A549 (cell line): ENCODE results near the gene EDN2. TPM values are rescaled to one million over a fixed set of nuclear protein-coding genes. Genes with fewer than 3 reads are reported as not detected.

Source experiments
- ATAC-seq, 2 experiments: fragments of 200-7000 bp in 1 of 2; fragments of >200 bp in 1 of 2; cut with Nextera tagmentation in 1 of 2; cut with Tn5 transposase in 1 of 2; 3 replicates each; pipeline versions ENCODE4 v1.8.0 to v1.9.1; 2018 to 2020; ENCODE audit warnings: mild to moderate bottlenecking in 1 of 2, moderate library complexity in 1 of 2
- CTCF ChIA-PET: fragments of 300-600 bp; sonication (Branson Sonifier 250); formaldehyde crosslinking; extraction: SDS; loops from one replicate; lab custom pipeline; 2021; ENCODE audit warnings: antibody characterized with exemption, inconsistent platforms; lab: Yijun Ruan, JAX
- POLR2A ChIA-PET: fragments of 350-600 bp; formaldehyde crosslinking; extraction: SDS; loops from one replicate; lab custom pipeline; 2021; ENCODE audit warnings: antibody characterized with exemption, inconsistent platforms; lab: Yijun Ruan, JAX
- DNase-seq, 2 experiments: peaks; one replicate each; pipeline versions ENCODE4 v3.0.0 to v3.0.0-alpha.2; 2011 to 2016; ENCODE audit warnings: low read depth in 1 of 2, low spot score in 1 of 2
- FAIRE-seq: peaks from 2 replicates; lab custom pipeline; 2011; peaks lifted over from hg19 to GRCh38; lab: Jason Lieb, UNC
- H3K27ac ChIP-seq, 2 experiments: fragments of >200 bp; sonication (Bioruptor Twin); formaldehyde crosslinking; 3 replicates each; pipeline ENCODE4 v1.5.1; 2016 to 2017
- H3K4me1 ChIP-seq: fragments of >200 bp; sonication (Bioruptor Twin); formaldehyde crosslinking; 3 replicates; pipeline ENCODE4 v1.6.1; 2016
- H3K4me2 ChIP-seq: fragments of >200 bp; sonication (Bioruptor Twin); formaldehyde crosslinking; 3 replicates; pipeline ENCODE4 v1.6.1; 2016
- H3K4me3 ChIP-seq: fragments of >200 bp; sonication (Bioruptor Twin); formaldehyde crosslinking; 3 replicates; pipeline ENCODE4 v1.5.1; 2016
- H3K9me3 ChIP-seq: fragments of >200 bp; sonication (Bioruptor Twin); formaldehyde crosslinking; 3 replicates; pipeline ENCODE4 v1.6.1; 2016
- CHD2 ChIP-seq: fragments of 150-350 bp; IDR thresholded peaks from 2 replicates; pipeline ENCODE4 v1.6.1; 2014; ENCODE audit warnings: low read length; ENCODE audit not compliant: partially characterized antibody
- CHD4 ChIP-seq: fragments of 200-600 bp; sonication (generic); IDR thresholded peaks from 2 replicates; pipeline ENCODE4 v1.6.1; 2016; ENCODE audit warnings: antibody characterized with exemption, mild to moderate bottlenecking, borderline replicate concordance
- EHMT2 ChIP-seq: fragments of 200-600 bp; sonication (generic); IDR thresholded peaks from 2 replicates; pipeline ENCODE4 v1.6.1; 2016; ENCODE audit warnings: antibody characterized with exemption, low read depth, mild to moderate bottlenecking, moderate library complexity
- ELK1 ChIP-seq: fragments of 150-350 bp; IDR thresholded peaks from 2 replicates; pipeline ENCODE4 v1.6.1; 2014; ENCODE audit warnings: low read depth, mild to moderate bottlenecking, low read length
- FOSL2 ChIP-seq, 2 experiments: fragments of 450-650 bp in 1 of 2; fragments of >200 bp in 1 of 2; sonication (Bioruptor Twin) in 1 of 2; formaldehyde crosslinking; IDR thresholded peaks; 2 replicates each; pipeline versions ENCODE4 v1.5.0 to v1.6.1; 2016 to 2020; ENCODE audit warnings: mild to moderate bottlenecking in 1 of 2, moderate library complexity in 1 of 2
- HDAC2 ChIP-seq: fragments of 200-600 bp; sonication (generic); IDR thresholded peaks from 2 replicates; pipeline ENCODE4 v1.6.1; 2016
- HEYL ChIP-seq: fragments of 250-450 bp; sonication (Bioruptor Pico); IDR thresholded peaks from 2 replicates; pipeline ENCODE4 v1.8.0; 2021; ENCODE audit warnings: mild to moderate bottlenecking, moderate library complexity
- HOXB13 ChIP-seq: fragments of 250-450 bp; sonication (Bioruptor Pico); IDR thresholded peaks from 2 replicates; pipeline ENCODE4 v1.5.0; 2020; ENCODE audit warnings: low read depth, mild to moderate bottlenecking, moderate library complexity
- HOXB5 ChIP-seq: fragments of 250-450 bp; sonication (Bioruptor Pico); IDR thresholded peaks from 2 replicates; pipeline ENCODE4 v1.5.0; 2020; ENCODE audit warnings: mild to moderate bottlenecking, moderate library complexity
- JUN ChIP-seq, 2 experiments: fragments of >200 bp; sonication (Bioruptor Twin); formaldehyde crosslinking; IDR thresholded peaks; 2 replicates in 1 of 2; 3 replicates in 1 of 2; pipeline ENCODE4 v1.6.1; 2016 to 2017
- KDM1A ChIP-seq: fragments of 200-600 bp; sonication (generic); IDR thresholded peaks from 2 replicates; pipeline ENCODE4 v1.6.1; 2016; ENCODE audit warnings: low read depth, mild to moderate bottlenecking
- KDM5A ChIP-seq: fragments of 200-600 bp; sonication (generic); IDR thresholded peaks from 2 replicates; pipeline ENCODE4 v1.6.1; 2016; ENCODE audit warnings: antibody characterized with exemption, mild to moderate bottlenecking
- MYC ChIP-seq: IDR thresholded peaks from 2 replicates; pipeline ENCODE4 v1.6.1; 2012; ENCODE audit warnings: mild to moderate bottlenecking, inconsistent platforms, low read length, improper control_type of control experiment, borderline replicate concordance
- NPAS2 ChIP-seq: fragments of 250-450 bp; sonication (Bioruptor Pico); IDR thresholded peaks from 2 replicates; pipeline ENCODE4 v1.8.0; 2022; ENCODE audit warnings: mild to moderate bottlenecking, moderate library complexity, borderline replicate concordance
- POLR2A ChIP-seq: IDR thresholded peaks from 2 replicates; pipeline ENCODE4 v1.6.1; 2012; ENCODE audit warnings: mild to moderate bottlenecking, low read length
- SMC3 ChIP-seq: fragments of >200 bp; sonication (Bioruptor Twin); formaldehyde crosslinking; IDR thresholded peaks from 3 replicates; pipeline ENCODE4 v1.6.1; 2018; ENCODE audit warnings: inconsistent platforms
- SREBF2 ChIP-seq: fragments of 450-650 bp; IDR thresholded peaks from 2 replicates; pipeline ENCODE4 v1.6.1; 2014; ENCODE audit warnings: mild to moderate bottlenecking, moderate library complexity
- TFCP2L1 ChIP-seq: fragments of 250-450 bp; sonication (Bioruptor Pico); IDR thresholded peaks from 2 replicates; pipeline ENCODE4 v1.5.0; 2021; ENCODE audit warnings: mild to moderate bottlenecking
- TP53 ChIP-seq: fragments of 250-450 bp; sonication (Bioruptor Pico); IDR thresholded peaks from 2 replicates; pipeline ENCODE4 v1.5.0; 2021; ENCODE audit warnings: mild to moderate bottlenecking, moderate library complexity
- ZFP36 ChIP-seq: fragments of 450-650 bp; IDR thresholded peaks from 2 replicates; pipeline ENCODE4 v1.6.1; 2014; ENCODE audit warnings: borderline replicate concordance; ENCODE audit not compliant: partially characterized antibody
- ZNF302 ChIP-seq: fragments of 250-450 bp; sonication (Bioruptor Pico); IDR thresholded peaks from 2 replicates; pipeline ENCODE4 v1.9.0; 2021; ENCODE audit warnings: inconsistent platforms, mild to moderate bottlenecking, moderate library complexity
- WGBS: methylation state at CpG from one replicate; pipeline ENCODE4 v1.1.6; 2017; ENCODE audit errors: missing lambda C conversion rate; 5-methylcytosine and 5-hydroxymethylcytosine counted together
- polyA plus RNA-seq, 4 experiments: library from polyadenylated mRNA; depleted of rRNA in 3 of 4; stranded (reverse); fragments of >200 nt; fragmentation: RNase III in 1 of 4; extraction: RNeasy Plus Mini Kit Qiagen cat#74134 plus additional on column Dnase treatment in 1 of 4; gene quantifications; 2 replicates in 3 of 4; 3 replicates in 1 of 4; pipeline ENCODE4 v1.2.3, GENCODE V29; 2011 to 2017
- TF ChIP-seq, protein P1 (sequence below): IDR thresholded peaks from 2 replicates; pipeline ENCODE4 v1.6.1; 2012
- TF ChIP-seq, protein P2 (sequence below): fragments of 250-450 bp; sonication (Bioruptor Pico); IDR thresholded peaks from 2 replicates; pipeline ENCODE4 v1.5.0; 2020; ENCODE audit warnings: low read depth, mild to moderate bottlenecking, moderate library complexity

The EDN2 gene
- polyA plus RNA-seq, 2 of the 4 experiments (the other 2 are of a cell fraction): 1.2 to 3.2 TPM

- no peaks in the 10 kb centered on the region for H3K9me3 ChIP-seq
- DNase-seq (no peak), FAIRE-seq (no peak), ATAC-seq (peak in 1 of 2 experiments; percentile 52; a peak in 1 of 6 replicates)
- TF ChIP-seq, protein P1, sequence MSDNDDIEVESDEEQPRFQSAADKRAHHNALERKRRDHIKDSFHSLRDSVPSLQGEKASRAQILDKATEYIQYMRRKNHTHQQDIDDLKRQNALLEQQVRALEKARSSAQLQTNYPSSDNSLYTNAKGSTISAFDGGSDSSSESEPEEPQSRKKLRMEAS: no peak
- TF ChIP-seq KDM5A (no peak), TP53 (CRISPR knock-in tag) (no peak), POLR2A (no peak), HOXB5 (CRISPR knock-in tag) (no peak), HEYL (no peak), ZNF302 (CRISPR knock-in tag) (no peak), MYC (no peak), TFCP2L1 (CRISPR knock-in tag) (no peak), ELK1 (no peak), CHD4 (no peak), KDM1A (no peak), JUN (IDR thresholded peaks at IDR 0.05) (no peak), HOXB13 (CRISPR knock-in tag) (no peak), EHMT2 (no peak)
- TF ChIP-seq, protein P2, sequence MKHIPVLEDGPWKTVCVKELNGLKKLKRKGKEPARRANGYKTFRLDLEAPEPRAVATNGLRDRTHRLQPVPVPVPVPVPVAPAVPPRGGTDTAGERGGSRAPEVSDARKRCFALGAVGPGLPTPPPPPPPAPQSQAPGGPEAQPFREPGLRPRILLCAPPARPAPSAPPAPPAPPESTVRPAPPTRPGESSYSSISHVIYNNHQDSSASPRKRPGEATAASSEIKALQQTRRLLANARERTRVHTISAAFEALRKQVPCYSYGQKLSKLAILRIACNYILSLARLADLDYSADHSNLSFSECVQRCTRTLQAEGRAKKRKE: no peak
- POLR2A ChIA-PET: no interaction called here
- no peak overlapping the region for H3K4me3 ChIP-seq
- H3K27ac ChIP-seq: no peak overlapping the region
- CTCF ChIA-PET: interaction anchor here (0.8 to 0.9 kb wide), 2 partner anchors 45 to 586 kb away, joined by 3 read pairs; no protein-coding TSS in a partner anchor
- no peak overlapping the region for H3K4me2 ChIP-seq
- 86% methylated on average over 2 of the region's 2 CpGs for WGBS
- no peaks in the 10 kb centered on the region for H3K4me1 ChIP-seq
Measured at GRCh38 chr1:41462680-41463004, 21.8 kb downstream of the EDN2 start.

DNA sequence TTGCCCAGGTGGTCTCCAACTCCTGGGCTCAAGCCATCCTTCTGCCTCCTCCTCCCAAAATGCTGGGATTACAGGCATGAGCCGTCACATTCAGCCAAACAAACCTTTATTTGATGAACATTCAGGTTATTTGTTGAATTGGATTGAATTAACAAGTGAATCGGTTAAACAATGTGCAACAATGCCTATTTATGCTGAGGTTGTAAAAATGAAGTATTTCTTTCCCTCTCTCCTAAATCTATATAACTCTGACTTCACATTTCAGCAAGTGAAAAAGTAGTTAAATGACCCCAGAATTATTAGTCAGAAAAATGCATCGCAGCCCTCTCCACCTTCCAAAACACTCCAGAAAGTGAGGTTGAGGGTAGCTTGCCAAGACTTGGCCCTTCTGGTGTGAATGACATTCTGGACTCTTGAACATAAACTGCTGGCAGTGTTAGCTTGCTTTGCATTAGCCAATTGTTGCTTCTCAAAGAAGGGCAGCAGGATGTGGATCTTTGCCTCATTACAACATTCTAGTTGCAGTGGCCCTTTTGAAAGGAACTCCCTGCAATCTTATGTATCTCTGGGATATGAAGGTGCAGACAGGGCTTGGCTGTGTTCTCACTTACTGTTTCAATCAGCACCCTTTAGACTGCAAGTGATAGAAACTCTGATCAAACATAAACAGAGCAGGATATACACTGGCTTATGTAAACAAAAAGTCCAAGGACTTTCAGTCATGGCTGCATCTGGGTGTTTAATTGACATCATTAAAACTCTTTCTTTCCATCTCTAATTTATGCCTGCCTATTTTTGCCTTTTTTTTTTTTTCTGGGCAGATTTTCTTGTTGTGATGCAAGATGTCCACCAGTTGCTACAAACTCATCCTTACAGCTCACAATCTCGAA lies 22.4 kb downstream of the EDN2 start:
- Histone ChIP-seq H3K4me1 (no peaks in the 10 kb centered on the region), H3K27ac (no peak overlapping the region), H3K9me3 (no peaks in the 10 kb centered on the region), H3K4me3 (no peak overlapping the region), H3K4me2 (no peak overlapping the region)
- TF ChIP-seq ZNF302 (CRISPR knock-in tag) (no peak), HOXB5 (CRISPR knock-in tag) (no peak), NPAS2 (no peak)
- 63% methylated on average over 4 of the region's 4 CpGs for WGBS
- POLR2A ChIA-PET: no interaction called here
- FAIRE-seq (no peak), ATAC-seq (no peak), DNase-seq (no peak)
- CTCF ChIA-PET: interaction anchor here (0.8 to 0.9 kb wide), 3 partner anchors 19 to 587 kb away, joined by 3 read pairs; no protein-coding TSS in a partner anchor

DNA sequence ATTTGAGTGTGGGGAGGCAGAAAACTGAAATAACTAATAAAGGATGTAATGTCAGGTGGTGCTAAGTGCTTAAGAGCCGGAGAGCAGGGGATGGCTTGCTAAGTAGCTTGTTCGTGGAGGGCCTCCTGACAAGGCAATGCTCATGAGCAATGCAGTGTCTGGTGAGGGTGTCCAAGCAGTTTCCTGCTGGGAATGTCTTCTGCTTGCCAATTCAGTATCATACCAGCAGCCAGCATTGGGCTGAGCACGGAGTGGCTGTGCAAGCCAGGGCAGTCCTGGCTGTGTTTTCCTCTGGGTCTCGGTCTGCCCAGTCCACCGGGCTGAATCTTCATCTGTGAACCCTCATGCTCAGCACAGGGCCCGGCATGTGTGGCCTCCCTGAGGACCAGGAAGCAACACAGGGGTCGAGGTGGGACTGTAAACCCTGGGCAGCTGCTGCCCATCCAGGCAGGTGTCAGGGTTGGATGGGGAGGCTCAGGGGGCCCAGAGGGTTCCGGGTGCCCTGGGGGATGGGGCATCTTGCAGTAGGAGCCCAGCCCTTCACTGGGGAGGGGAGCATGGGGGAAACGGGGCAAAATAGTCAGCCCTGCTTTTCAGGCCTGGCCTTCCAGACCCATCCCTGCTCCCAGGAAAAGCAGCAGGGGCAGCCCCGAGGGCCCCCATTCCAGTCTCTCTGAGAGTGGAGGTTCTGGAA lies 27.5 kb downstream of the EDN2 start:
- no peak for ATAC-seq
- CTCF ChIA-PET: no interaction called here
- 72% methylated on average over 5 of the region's 10 CpGs for WGBS
- no peaks in the 10 kb centered on the region for H3K9me3 ChIP-seq
- H3K4me2 ChIP-seq: no peak overlapping the region
- no peak overlapping the region for H3K27ac ChIP-seq
- DNase-seq: no peak
- no peaks in the 10 kb centered on the region for H3K4me1 ChIP-seq
- POLR2A ChIA-PET: no interaction called here
- no peak overlapping the region for H3K4me3 ChIP-seq
- FAIRE-seq: no peak
- TF ChIP-seq SMC3 (no peak), ZFP36 (no peak), HEYL (no peak), NPAS2 (no peak), SREBF2 (no peak), CHD2 (no peak), FOSL2 (IDR thresholded peaks at IDR 0.05) (no peak), FOSL2 (CRISPR knock-in tag; IDR thresholded peaks at IDR 0.05) (no peak), ELK1 (no peak), HDAC2 (no peak), KDM5A (no peak)
